ENCODE results near the gene NUDT19. TPM values are rescaled to one million over a fixed set of nuclear protein-coding genes. Genes with fewer than 3 reads are reported as not detected.
A peak's percentile ranks its signal among the peaks of the same experiment; 100 is the strongest.
"Not testable (repeated sequence)": the region's sequence is repeated elsewhere in the genome, so short reads cannot be mapped to it uniquely, and the experiment has no call there.

NUDT19 gene
- polyA plus RNA-seq, 1 donor (not counting 4 experiments of a cell fraction or from before 2014, with no cell fraction given) = 12.2 TPM

DNA sequence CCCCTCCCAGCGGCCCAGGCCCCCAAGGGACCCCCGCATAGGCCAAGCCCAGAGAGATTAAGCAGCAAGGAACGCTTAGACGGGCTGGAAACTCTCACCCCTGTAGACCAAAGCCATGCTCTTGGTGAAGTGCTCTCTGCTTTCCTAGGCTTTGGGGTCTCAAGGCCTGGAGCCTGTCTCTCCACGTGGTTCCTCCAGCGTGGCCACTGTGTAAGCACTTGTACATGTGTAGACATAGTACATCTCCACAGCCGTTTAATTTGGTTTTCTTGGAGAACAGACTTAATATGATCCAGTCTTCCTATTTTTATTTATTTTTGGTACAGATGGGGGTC is 1.1 kb downstream of the NUDT19 start:
- H3K27ac ChIP-seq (ENCODE audit: control insufficient read depth, insufficient read depth, low read length) = peak overlapping the region; percentile 78
- no peaks in the 10 kb centered on the region for H3K9me3 ChIP-seq (ENCODE audit: control insufficient read depth, low read depth, low read length)
- no peak for DNase-seq (ENCODE audit: low read depth, low spot score)
- TF ChIP-seq EZH2 (IDR thresholded peaks at IDR 0.05; ENCODE audit: low read length) = no peak
- TF ChIP-seq, protein P1, sequence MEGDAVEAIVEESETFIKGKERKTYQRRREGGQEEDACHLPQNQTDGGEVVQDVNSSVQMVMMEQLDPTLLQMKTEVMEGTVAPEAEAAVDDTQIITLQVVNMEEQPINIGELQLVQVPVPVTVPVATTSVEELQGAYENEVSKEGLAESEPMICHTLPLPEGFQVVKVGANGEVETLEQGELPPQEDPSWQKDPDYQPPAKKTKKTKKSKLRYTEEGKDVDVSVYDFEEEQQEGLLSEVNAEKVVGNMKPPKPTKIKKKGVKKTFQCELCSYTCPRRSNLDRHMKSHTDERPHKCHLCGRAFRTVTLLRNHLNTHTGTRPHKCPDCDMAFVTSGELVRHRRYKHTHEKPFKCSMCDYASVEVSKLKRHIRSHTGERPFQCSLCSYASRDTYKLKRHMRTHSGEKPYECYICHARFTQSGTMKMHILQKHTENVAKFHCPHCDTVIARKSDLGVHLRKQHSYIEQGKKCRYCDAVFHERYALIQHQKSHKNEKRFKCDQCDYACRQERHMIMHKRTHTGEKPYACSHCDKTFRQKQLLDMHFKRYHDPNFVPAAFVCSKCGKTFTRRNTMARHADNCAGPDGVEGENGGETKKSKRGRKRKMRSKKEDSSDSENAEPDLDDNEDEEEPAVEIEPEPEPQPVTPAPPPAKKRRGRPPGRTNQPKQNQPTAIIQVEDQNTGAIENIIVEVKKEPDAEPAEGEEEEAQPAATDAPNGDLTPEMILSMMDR (optimal IDR thresholded peaks at IDR 0.05 in 1 of 3, IDR thresholded peaks at IDR 0.05 in 1 of 3, conservative IDR thresholded peaks at IDR 0.05 in 1 of 3; ENCODE audit: extremely low read depth in 1 of 3, insufficient read depth in 2 of 3, low read length in 3 of 3) = no peak
- H2AFZ ChIP-seq (ENCODE audit: control insufficient read depth, low read length) = peak overlapping the region; percentile 80
- H3K4me2 ChIP-seq (ENCODE audit: control insufficient read depth, extremely low read depth, insufficient read depth, low read depth, low read length) = peak overlapping the region; percentile 70
- no peaks in the 10 kb centered on the region for H3K27me3 ChIP-seq (ENCODE audit: control insufficient read depth, extremely low read depth, insufficient read depth, low read length)
- no peaks in the 10 kb centered on the region for H3K9me1 ChIP-seq (ENCODE audit: control insufficient read depth, extremely low read depth, insufficient read depth, low read length)
- peak overlapping the region; percentile 51 to 90 (median 88) for H3K4me3 ChIP-seq (ENCODE audit: control insufficient read depth in 2 of 3, extremely low read depth in 1 of 3, insufficient read depth in 2 of 3, low read depth in 1 of 3, low read length in 3 of 3)
- H3K9ac ChIP-seq (ENCODE audit: control insufficient read depth, extremely low read depth, insufficient read depth, low read length) = peak overlapping the region; percentile 87
- H3K36me3 ChIP-seq (ENCODE audit: control insufficient read depth in 2 of 2, extremely low read depth in 1 of 2, insufficient read depth in 2 of 2, low read length in 2 of 2) = peaks cover 4% of the 10 kb centered on the region in 2 experiments
- H3K4me1 ChIP-seq (ENCODE audit: control insufficient read depth, extremely low read depth, insufficient read depth, low read length) = peaks cover 25% of the 10 kb centered on the region
- dilution Hi-C loops (cut with MboI; ENCODE audit: extremely low pct_ligation_motif_present, low sequenced_read_pairs) = no loop called here
- no peaks in the 10 kb centered on the region for H4K20me1 ChIP-seq (ENCODE audit: control insufficient read depth, extremely low read depth, insufficient read depth, low read length)
- peaks cover 57% of the 10 kb centered on the region for H3K79me2 ChIP-seq (ENCODE audit: control insufficient read depth, insufficient read depth, low read length)
- no peak for FAIRE-seq

DNA sequence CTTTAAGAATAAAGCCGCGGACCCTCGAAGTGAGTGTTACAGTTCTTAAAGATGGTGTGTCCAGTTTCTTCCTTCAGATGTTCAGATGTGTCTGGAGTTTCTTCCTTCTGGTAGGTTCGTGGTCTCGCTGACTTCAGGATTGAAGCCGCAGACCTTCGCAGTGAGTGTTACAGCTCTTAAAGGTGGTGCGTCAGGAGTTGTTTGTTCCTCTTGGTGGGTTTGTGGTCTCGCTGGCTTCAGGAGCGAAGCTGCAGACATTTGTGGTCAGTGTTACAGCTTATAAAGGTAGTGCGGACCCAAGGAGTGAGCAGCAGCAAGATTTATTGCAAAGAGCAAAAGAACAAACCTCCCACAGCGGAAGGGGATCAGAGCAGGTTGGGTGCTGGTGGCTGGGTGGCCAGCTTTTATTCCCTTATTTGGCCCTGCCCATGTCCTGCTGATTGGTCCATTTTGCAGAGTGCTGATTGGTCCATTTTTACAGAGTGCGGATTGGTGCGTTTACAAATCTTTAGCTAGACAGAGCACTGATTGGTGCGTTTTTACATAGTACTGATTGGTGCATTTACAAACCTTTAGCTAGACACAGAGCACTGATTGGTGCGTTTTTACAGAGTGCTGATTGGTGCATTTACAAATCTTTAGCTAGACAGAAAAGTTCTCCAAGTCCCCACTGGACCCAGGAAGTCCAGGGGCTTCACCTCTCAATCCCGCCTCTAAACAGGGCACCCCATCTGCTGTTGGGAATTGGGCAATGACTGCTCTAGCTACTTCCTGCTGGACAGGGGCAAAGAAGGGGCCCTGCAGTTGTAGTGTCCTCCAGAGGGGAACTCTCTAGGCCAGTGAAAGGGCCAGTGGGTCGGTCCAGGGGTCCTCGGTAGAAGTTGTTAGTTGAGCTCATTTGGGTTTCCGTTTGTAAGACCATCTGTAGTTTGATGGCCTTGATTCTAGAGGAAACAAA is 1.8 kb downstream of the NUDT19 start:
- dilution Hi-C loops (cut with MboI; ENCODE audit: extremely low pct_ligation_motif_present, low sequenced_read_pairs); FAIRE-seq; H2AFZ ChIP-seq (ENCODE audit: control insufficient read depth, low read length); H3K36me3 ChIP-seq (ENCODE audit: control insufficient read depth in 2 of 2, extremely low read depth in 1 of 2, insufficient read depth in 2 of 2, low read length in 2 of 2); H3K9me3 ChIP-seq (ENCODE audit: control insufficient read depth, low read depth, low read length); H4K20me1 ChIP-seq (ENCODE audit: control insufficient read depth, extremely low read depth, insufficient read depth, low read length); DNase-seq (ENCODE audit: low read depth, low spot score); H3K27me3 ChIP-seq (ENCODE audit: control insufficient read depth, extremely low read depth, insufficient read depth, low read length); H3K9me1 ChIP-seq (ENCODE audit: control insufficient read depth, extremely low read depth, insufficient read depth, low read length): not testable (repeated sequence)
- Histone ChIP-seq H3K79me2 (ENCODE audit: control insufficient read depth, insufficient read depth, low read length) (peaks cover 64% of the 10 kb centered on the region), H3K4me1 (ENCODE audit: control insufficient read depth, extremely low read depth, insufficient read depth, low read length) (peaks cover 25% of the 10 kb centered on the region), H3K4me3 (ENCODE audit: control insufficient read depth in 2 of 3, extremely low read depth in 1 of 3, insufficient read depth in 2 of 3, low read depth in 1 of 3, low read length in 3 of 3) (peak overlapping the region; percentile 51 to 90 (median 88)), H3K9ac (ENCODE audit: control insufficient read depth, extremely low read depth, insufficient read depth, low read length) (peak overlapping the region; percentile 87), H3K27ac (ENCODE audit: control insufficient read depth, insufficient read depth, low read length) (peak overlapping the region; percentile 78), H3K4me2 (ENCODE audit: control insufficient read depth, extremely low read depth, insufficient read depth, low read depth, low read length) (peak overlapping the region; percentile 70)

DNA sequence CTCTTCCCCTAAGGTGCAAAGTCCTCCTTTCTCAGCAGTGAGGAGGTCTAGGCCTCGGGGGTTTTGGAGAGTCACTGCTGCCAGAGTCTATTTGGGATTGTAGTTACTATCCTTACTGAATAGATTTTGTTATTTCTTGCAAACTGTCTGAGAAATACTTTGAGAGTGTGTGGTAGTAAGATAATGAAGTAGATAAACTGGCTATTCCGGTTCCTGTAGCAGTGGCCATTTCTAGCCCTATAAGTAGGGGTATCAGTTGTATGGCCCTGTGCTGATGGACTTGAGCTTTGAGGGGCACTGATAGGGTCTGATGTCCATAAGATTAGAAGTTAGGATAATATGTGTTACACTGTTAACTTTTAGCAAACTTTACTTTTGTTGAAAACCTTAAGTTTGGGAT is 2.7 kb downstream of the NUDT19 start:
- H3K27ac ChIP-seq (ENCODE audit: control insufficient read depth, insufficient read depth, low read length); H3K27me3 ChIP-seq (ENCODE audit: control insufficient read depth, extremely low read depth, insufficient read depth, low read length); H3K36me3 ChIP-seq (ENCODE audit: control insufficient read depth in 2 of 2, extremely low read depth in 1 of 2, insufficient read depth in 2 of 2, low read length in 2 of 2); H3K9ac ChIP-seq (ENCODE audit: control insufficient read depth, extremely low read depth, insufficient read depth, low read length); DNase-seq (ENCODE audit: low read depth, low spot score); FAIRE-seq; H4K20me1 ChIP-seq (ENCODE audit: control insufficient read depth, extremely low read depth, insufficient read depth, low read length); dilution Hi-C loops (cut with MboI; ENCODE audit: extremely low pct_ligation_motif_present, low sequenced_read_pairs); H2AFZ ChIP-seq (ENCODE audit: control insufficient read depth, low read length); H3K9me3 ChIP-seq (ENCODE audit: control insufficient read depth, low read depth, low read length); H3K9me1 ChIP-seq (ENCODE audit: control insufficient read depth, extremely low read depth, insufficient read depth, low read length): not testable (repeated sequence)
- Histone ChIP-seq H3K79me2 (ENCODE audit: control insufficient read depth, insufficient read depth, low read length) (peaks cover 71% of the 10 kb centered on the region), H3K4me2 (ENCODE audit: control insufficient read depth, extremely low read depth, insufficient read depth, low read depth, low read length) (peak overlapping the region; percentile 70), H3K4me1 (ENCODE audit: control insufficient read depth, extremely low read depth, insufficient read depth, low read length) (peaks cover 25% of the 10 kb centered on the region), H3K4me3 (ENCODE audit: control insufficient read depth in 2 of 3, extremely low read depth in 1 of 3, insufficient read depth in 2 of 3, low read depth in 1 of 3, low read length in 3 of 3) (peak overlapping the region; percentile 43 to 88 (median 51))

DNA sequence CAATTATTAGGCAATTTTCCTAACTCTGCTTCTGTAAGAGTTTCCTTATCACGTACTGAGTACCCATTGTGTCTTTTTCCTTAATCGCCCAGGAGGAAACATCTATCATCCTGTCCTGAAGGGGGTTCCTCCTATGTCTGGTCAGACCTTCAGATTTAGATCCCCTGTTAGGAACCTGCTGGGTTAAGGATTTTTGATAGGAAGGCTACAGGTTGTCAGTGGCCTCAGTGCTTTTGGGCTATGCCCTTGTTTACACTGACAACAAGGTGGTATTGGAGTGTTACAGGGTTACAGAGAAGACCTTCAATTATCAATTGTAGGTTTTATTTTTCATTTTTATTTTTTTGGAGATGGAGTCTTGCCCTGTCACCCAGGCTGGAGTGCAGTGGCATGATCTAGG is 3.2 kb downstream of the NUDT19 start:
- Histone ChIP-seq H3K79me2 (ENCODE audit: control insufficient read depth, insufficient read depth, low read length) (peaks cover 75% of the 10 kb centered on the region), H3K4me3 (ENCODE audit: control insufficient read depth in 2 of 3, extremely low read depth in 1 of 3, insufficient read depth in 2 of 3, low read depth in 1 of 3, low read length in 3 of 3) (peak overlapping the region in 2 of 3 experiments; percentile 43 to 88), H3K4me2 (ENCODE audit: control insufficient read depth, extremely low read depth, insufficient read depth, low read depth, low read length) (peak overlapping the region; percentile 70), H3K4me1 (ENCODE audit: control insufficient read depth, extremely low read depth, insufficient read depth, low read length) (peaks cover 25% of the 10 kb centered on the region)
- H3K9ac ChIP-seq (ENCODE audit: control insufficient read depth, extremely low read depth, insufficient read depth, low read length); H3K27me3 ChIP-seq (ENCODE audit: control insufficient read depth, extremely low read depth, insufficient read depth, low read length); H3K36me3 ChIP-seq (ENCODE audit: control insufficient read depth in 2 of 2, extremely low read depth in 1 of 2, insufficient read depth in 2 of 2, low read length in 2 of 2); DNase-seq (ENCODE audit: low read depth, low spot score); H3K9me3 ChIP-seq (ENCODE audit: control insufficient read depth, low read depth, low read length); H3K27ac ChIP-seq (ENCODE audit: control insufficient read depth, insufficient read depth, low read length); H4K20me1 ChIP-seq (ENCODE audit: control insufficient read depth, extremely low read depth, insufficient read depth, low read length); FAIRE-seq; H3K9me1 ChIP-seq (ENCODE audit: control insufficient read depth, extremely low read depth, insufficient read depth, low read length); dilution Hi-C loops (cut with MboI; ENCODE audit: extremely low pct_ligation_motif_present, low sequenced_read_pairs); H2AFZ ChIP-seq (ENCODE audit: control insufficient read depth, low read length): not testable (repeated sequence)

Data from keratinocyte (primary cell).